Activated T-cell treated with anti-CD3 and anti-CD28 coated beads for 48 hours (primary cell): ENCODE measurements around the gene CTIF.

Experiments used
- DNase-seq: peaks from one replicate; pipeline ENCODE4 v3.0.0-alpha.2; 2020; ENCODE audit warnings: low read depth

CTIF gene

DNA sequence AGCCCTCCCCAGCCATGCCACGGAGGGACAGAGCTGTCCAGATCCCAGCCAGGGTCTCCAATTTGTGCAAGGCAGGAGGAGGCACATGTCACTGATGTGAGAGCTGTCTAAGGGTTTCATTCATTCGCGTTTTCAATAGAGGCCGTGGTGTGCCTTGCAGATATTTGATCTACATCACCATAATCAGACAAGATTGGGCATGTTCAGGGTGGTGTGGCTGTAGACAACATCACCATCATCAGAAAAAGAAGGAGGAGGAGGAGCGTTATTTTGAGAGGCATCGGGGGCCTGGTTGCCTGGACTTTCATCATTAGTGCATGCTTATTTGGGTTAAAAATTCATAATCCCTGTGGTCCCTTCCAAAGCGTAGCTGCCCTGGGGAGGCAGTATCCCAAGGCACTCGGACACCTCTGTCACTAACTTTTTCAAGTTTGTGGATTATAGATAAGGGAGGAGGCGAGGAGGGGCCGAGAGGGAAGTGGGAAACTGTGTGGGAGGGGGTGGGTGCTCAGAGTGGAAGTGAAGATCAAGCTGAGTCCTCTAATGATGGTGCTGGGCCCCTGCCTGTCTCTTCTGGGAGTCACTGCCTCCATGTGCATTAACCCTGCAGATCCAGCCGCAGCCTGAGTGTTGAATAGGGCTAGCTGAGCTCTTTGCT is 194.1 kb downstream of the CTIF start:
- DNase-seq = no peak

DNA sequence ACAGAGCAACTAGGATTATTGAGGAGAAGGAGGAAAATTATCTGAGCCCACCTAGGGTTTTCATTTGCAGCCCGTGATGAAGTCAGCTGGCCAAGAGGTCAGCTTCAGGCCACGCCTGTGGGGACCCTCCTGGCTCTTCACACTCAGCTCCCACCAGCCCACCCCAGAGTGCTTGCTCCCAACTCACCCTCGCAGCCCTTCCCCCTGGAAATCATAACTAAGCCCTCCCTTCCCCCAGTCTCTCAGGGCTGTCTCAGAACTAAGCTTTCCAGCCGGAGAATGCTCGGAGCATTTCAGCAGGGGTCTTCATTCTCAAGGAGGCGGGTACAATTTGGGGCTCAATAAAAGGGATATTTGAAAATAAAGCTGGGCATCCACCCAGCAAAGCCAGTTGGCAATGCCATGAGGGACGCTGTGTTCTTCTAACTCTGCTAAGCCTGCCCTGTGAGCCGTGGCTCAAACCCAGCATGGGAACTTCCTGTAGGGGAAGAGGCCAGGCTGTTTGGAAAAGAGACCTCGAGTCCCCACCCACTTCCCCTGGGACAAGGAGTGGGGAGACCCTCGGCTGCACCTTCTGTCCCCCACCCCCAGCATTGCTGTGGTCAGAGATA is 194.9 kb downstream of the CTIF start:
- DNase-seq = no peak

DNA sequence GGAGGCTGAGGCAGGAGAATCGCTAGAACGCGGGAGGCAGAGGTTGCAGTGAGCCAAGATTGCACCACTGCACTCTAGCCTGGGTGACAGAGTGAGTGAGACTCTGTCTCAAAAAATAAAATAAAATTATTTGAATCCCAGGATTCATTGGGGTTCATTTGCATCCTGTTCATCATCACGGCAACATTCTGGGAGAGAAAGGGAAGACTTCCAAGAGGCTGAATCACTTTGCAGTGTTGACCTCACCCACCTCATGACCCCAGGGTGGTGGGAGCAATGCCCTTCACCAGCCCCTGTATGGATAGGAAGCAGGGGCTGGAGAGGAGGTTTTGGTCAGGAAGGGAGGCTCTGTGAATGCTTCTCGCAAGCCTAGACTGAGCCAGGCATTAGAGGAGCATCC is 195.6 kb downstream of the CTIF start:
- no peak for DNase-seq

DNA sequence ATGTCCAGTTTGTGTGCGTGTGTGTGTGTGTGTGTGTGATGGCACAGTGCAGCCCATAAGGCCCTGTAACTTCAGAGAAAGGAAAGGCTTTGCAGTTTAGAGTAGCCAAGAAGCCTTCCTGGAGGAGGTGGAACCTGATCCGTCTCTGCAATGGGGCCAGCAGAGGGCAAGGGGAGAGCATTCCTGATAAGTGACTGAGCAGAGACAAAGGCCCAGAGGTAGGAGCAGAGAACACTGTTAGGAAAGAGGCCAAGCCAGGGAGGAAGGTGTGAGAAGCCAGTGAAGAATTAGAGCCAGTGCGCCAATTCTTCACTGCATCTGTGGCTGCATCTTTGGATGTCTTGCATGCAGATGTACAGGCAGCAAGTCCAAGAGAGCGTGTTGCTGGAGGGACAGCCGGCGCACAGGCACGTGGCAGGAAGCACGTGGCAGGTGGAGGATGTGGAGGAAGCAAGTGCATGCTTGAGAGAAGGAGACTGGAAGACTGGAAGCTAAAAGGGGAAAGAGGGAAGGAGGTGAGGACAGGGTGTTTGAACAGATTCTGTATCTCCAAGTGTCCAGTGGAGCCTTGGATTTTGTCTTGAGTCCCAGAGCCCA is 196.3 kb downstream of the CTIF start:
- no peak for DNase-seq

DNA sequence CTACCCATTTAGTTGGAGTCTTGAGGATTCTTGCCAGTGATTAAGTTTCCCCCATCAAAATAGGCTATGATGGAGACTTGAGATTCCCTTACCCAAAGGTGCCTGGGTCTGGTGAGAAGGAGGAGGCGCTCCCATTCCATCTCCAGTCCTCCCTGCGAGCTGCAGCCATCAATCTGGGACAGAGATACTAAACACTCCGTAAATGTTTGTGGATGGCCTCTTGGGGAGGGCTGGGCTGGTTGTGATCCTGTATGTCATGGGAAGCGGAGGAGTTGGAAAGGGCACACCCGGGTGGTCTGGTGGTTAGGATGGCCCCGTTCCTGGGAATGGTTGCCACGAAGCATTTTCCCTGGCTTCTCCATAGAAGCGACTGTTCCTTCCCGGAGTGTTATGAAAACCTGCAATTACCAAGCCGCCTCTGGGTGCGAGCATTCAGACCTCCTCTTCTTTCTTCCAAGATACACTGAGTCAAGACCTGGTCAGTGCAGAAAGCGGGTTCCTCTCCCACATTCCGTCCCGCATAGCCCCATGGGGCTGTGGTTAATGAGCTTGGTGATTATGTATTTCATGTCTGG is 196.9 kb downstream of the CTIF start:
- no peak for DNase-seq

DNA sequence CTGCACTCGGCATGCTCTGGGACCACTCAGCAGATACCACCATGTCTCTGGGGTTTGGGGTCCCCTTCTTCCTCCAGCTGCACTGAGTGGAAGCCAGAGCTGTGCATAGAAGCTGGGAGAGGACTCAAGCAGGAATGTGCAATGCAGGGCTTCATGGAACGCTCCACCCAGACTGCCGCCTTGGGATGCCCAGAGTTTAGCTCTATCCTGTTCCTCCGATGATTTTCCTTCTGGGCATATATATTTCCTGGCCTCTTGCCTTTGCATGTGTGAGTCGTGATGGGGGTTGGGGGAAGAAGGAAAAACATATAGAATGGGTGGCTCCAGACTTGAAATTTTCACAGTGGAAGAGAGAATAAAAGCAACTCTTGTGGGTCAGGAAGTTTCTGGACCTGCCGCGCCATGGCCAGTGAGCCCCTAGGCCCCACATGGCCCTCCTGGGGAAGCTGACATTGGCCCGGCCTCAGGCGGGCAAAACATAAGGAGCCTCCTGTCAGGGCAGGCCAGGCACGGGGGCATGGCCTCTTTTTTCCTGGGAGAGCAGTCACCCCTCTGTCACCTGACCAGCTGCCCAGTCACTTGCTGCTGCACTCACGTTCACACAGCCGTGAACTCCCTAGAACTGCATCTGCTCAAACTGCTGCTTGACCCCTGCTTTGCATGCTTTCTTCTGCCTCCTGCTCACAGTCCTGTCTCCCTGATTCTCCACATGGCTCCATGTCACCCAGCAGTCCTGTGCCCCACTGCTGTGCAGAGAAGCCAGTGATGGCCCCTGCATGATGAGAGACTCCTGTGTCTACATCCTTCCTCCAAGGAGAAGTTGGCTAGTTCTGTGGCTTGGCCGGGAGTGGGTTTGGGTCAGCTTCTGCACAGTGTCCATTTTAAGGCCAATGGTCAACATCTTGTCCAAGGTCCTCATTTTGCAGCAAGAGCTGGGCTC is 197.8 kb downstream of the CTIF start:
- no peak for DNase-seq

DNA sequence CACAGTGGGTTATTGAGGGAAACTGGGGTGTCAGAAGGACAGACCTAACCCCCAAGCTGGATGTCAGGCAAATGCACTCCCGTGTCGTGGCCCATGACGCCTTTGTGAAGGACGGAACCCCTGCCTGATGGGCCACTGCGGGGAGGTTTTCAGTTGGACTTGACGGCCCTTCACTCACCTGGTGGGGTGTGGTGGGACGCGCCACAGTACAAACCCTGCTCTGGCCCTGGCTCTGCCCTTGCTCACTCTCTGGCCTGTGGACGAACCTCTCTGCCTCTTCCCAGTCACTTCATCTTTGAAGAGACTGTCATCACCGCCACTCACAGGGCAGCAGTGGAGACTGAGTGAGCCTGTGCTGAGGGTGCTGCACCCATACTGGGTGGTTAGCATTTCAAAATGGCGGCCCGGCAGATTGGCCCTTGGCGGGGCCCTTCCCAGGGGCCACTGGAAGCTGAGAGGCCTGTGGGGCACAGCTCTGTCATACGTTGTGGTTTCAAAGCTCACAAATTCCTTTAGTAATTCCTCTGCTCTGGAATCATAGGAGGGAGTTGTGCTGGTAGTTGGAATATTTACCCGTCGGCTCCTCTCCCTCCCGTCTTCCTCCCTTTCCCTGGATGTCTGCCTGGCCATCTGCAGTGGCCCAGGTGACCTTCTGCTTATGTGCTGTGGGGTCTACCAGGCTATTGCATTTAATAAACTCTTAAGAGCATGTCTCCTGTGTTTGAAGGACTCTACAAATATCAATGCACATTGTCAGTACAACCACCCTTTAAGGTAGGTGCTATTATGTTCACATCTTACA is 200.6 kb downstream of the CTIF start:
- DNase-seq = no peak

DNA sequence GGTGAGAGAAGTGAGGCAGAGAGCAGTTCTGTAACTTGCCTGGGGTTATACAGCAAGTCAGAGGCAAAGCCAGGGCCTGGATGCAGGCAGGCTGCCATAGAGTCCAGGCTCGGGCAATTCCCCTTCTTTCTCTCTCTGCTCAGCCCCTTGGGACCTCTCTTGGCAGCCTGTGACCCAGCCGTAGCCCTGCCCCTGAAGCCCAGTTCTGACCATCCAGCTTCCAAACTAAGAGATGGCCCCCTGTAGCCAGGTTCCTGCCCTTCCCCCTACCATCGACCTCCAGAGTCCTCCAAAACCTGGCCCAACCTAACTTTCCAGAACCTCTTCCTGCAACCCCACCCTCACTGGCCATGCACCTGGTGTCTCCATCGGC is 201.2 kb downstream of the CTIF start:
- no peak for DNase-seq

DNA sequence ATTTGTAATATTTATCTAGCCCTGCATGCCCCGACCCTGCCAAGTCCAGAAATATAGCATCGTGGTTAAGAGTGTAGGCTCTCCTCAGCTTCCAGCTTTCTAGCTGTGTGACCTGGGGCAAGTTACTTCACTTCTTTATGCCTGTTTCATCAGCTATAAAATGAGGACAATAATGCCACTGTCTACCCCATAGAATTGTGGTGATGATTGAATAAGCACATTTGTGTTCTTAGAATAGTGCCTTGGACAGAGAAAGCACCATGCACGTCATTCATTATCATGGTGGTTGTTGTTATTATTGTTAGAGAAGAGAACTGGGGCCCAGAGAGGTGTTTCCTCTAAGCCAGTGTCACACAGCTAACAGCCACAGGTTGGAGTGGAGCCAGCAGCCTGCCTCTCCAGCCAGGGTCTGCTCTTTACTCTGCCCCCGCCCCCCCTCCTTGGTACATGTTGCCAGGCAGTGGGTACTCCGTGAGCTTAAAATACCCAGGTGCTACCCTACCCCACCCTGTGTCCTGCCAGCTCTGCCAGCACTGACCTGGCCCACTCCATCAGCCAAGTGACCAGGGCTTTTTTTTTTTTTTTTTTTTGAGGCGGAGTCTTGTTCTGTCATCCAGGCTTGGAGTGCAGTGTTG is 202.1 kb downstream of the CTIF start:
- no peak for DNase-seq

DNA sequence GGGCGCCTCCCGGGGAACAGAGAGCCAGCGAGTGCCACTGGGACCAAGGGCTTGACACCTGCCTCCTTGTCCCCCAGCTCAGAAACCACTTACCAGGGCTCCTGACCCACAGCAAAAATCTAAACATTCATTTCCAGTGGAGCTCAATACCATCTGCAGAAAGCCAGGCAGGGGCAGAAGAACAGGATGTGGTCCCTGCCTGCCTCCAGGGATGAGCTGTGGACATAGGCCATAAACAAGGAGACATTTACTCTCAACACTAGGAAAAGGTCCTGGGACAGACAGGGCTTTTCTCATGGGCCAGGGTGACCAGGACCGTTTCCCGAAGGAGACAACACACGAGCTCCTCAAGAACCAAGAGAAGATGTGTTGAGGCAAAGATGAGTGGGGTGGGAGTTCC is 203.0 kb downstream of the CTIF start:
- no peak for DNase-seq

DNA sequence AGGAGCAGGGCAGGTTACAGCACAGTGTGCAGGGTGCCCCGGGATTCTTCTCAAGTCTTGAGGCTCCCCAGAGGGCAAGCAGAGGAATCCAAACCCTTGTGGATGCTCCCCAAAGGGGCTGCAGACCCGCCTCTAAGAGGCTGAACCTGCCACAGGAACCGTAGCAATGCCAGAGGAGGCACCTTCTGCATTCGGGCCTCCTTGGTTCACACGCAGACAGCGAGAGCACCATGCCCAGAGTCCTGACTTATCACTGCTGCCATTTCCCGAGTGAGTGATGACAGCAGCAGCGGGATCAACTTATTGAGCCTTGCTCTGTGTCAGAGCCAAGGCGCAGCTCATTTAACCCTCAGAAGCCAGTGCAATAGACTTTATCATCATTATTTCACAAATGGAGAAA is 203.5 kb downstream of the CTIF start:
- DNase-seq = no peak

DNA sequence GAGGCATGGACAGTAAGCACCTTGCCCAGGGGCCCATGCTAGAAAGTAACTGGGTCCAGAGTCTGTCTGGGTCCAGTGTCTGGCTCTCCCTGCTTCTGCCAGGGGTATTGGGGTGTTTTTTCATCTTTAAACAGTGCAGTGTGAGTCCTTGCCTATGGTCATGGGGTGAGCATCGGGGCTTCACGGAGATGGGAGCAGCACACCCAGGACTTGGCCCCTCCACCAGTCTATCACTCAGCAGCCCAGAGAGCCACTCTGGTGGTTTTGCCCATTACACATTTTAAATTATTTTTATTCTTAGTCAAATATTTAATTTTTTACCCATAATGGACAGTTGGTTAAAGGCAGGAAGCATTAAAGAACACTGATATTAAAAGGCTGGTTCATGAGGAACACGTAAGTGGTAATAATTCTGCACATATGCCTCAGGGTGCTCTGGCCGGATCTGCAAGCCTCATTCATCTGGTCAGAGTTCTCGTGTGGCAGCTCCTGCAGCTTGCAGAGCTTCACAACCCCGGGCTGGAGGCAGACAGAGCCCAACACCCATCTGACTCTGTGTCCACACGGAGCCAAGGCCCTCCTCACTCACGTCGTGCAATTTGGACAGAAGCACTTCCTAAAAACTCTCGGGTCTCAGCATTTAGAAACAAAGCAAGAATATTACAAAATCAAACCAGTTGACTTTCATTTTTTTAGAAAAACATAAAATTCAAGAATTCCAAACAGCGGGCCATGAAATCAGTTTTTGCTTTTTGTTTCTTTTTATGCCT is 204.1 kb downstream of the CTIF start:
- DNase-seq = no peak

DNA sequence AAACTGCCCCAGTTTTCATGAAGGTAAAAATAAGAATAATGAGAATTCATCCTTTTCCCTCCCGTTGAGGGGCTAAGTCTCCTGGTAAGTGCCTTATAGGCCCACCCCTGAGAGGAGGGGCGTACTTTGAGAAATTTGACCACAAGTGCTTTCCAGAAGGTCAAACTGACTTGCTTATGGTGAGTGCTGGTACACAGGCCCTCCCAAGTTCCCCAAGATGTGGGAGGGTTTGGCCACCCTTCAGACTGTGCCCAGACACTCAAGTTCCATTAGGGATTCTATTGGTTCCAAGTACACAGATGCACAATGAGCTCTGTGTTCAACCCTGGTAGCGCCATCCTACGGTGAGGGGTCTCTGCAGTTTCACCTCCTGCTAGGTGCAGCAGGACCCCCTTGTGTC is 205.1 kb downstream of the CTIF start:
- DNase-seq = no peak

DNA sequence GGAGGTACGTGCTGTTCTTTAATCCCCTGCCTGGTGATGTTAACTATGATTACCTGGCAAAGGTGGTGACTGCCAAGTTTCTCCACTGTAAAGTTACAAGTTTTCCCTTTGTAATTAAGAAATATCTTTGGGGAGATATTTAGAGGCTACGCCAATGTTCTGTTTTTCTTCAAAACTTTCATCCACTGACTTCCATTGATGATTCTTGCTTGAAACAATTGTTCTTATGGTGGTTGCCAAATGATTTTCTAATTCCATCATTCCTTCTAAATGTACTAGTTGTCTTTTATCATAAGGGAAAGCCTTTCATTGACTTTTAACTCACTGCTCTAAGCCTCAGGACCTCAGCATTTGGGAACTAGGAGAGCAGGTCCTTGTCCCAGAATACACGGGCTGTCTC is 206.5 kb downstream of the CTIF start:
- DNase-seq = no peak

DNA sequence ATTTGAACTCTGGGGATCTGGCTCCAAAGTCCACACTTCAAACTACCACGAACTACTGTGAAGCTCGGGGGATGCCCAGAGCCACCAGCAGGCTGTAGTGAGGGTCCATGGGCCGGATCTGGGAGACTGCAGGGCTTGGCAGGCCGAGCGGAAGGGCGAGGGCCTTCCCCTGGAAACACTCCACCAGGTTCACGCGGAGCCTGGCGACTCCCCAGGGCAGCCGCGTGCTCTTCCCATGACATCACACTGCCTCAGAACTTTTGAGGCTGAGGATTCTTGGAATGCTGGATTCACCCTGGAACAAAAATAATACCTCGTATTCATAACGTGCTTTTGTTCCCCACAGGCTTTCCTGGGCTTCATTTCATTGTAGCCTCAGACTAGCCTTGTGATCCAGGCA is 210.9 kb downstream of the CTIF start:
- DNase-seq = no peak

DNA sequence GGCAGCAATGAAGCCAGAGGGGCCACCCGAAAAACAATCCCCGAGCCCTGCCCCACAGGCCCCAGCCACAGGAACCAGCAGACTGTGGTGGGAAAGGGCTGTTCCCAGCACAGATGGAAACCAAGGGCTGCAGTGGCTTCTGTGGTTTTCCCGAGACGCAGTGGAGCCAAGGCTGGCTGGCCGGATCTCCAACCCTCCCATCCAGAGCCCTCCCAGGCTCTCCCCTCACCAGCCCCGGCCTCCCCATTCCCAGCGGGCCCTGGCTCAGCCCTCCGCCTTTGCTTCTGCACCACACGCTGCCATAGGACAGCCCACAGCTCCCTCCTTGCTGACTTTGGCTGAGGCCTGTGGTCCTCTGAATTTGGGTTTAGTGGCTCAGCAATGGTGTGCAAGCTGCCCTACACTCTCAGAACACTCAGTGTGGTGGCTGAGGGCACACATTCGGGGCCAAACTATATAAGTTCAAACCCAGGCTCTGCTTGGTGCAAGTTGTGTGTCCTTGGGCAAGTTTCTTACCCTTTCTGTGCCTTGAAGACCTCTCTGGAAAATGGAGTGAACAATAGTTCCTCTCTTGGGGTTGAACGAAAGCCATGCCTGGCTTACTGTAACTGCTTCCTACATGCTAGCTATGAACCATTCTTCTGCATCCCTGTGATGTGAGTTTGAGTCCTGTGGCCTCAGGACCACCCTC is 211.8 kb downstream of the CTIF start:
- DNase-seq = no peak

DNA sequence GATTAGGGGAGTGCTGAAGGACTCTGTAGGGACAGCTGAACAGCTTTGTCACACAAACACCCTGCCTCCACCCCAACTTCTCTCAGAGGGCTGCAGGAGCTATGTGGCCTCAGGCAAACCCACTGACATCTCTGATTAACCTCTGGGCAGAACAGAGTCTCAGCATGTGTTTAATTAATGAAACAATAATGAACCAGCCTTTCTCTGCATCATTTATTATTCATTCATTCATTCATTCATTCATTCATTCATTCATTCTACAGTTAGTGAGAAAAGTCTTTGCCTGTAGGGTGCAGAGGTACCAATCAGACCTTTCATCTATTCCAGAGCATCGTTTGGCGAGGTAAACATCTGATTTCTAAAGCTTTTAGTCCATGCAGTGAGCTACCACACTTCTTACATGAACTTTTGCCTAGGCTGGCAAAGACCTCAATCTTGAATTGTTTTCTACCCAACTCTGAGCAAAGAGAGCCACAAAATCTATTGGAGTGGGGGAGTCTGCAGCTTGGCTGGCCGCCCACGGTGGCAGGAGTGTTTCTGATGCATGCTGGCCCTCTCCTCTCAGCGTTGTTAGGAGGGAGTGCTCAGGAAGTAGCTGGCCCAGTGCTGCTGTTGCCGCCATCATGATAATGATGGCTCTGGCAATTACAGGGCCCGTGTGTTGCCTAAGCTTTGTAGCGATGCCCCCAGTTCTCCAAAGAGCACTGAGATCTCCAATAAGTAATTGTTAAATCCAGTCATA is 213.1 kb downstream of the CTIF start:
- no peak for DNase-seq

DNA sequence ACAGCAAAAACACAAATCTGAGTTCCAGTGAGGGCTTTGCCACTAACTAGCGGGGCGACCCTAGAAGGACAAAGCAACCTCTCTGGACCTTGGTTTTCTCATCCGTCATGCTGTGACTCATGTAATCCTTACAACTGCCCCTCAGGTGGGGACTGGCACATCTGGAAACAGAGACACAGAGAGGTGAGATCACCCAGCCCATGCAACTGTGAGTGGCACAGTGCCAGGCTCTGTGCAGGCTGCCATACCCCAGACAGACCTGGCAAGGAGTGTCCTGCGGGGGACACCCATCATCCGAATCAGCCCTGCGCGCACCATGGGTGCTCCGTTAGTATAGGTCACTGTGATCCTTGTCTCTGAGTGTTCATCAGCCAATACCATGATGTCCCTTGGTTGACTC is 213.6 kb downstream of the CTIF start:
- DNase-seq = no peak

DNA sequence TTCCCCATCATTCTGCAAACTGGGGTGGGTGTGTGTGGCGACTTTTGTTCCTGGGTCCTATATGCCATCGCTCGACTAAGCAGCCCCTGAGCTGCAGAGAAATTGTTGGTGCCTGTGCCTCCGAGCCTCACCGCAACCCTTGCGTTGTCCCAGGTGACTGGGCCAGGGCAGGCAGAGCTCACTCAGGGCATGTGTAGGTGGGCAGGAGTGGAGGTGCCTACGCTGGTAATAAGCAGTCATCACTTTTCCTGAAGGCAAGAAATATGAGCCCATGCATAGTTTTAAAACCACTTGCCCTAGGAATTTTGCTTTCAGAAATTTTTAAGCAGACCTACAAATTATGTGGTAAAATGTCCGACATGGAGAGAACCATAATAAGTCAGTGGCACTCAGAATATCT is 214.1 kb downstream of the CTIF start:
- DNase-seq = no peak
